ENCODE data around the gene ZNF546.
"Not testable (repeated sequence)": the region's sequence is repeated elsewhere in the genome, so short reads cannot be mapped to it uniquely, and the experiment has no call there.

The ZNF546 gene

DNA sequence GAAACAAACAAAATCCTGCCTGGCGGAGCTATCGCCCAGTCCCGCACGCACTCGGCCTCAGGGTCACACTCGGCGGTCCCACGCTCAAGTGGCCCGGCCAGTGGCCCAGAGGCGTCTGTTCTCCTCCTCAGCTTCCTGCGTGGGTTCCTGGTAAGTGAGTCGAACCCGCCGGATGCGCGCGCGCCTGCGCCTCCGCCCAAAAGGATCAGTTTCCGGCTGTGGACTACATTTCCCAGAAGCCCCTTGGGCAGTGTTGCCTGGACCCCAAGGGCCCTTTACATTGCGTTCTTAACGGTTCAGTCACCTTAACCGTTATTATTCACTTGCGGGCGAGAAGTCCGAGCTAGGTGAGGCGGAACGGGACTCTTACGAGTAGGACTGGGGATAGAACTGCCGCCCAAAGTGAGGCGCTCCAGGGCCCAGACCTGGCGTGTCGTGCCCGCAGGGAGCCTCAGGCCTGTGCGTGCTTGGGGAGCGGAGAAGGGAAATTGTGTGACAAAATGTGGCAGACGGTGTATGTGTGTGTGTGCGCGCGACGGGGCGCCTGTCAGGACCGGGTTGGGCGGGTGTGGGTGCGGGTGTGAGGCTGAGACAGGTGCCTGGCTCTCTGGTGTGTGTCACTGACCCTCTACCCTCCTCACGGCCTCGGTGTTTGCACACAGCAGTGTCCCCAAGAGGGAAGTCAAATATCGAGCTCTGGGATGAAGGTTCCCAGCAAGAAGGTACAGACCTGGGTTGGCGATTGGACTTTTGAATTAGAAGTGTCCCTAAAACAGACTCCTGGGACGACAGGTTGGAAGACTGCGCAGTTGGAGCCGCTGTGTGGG is at the start of gene ZNF546:
Gene ZNF546, plus strand, starts transcription at position 250 of the 827 bp plus-strand sequence. CDS start 1,267 bp downstream, outside the sequence.
- DNase-seq = peak; percentile 59

DNA sequence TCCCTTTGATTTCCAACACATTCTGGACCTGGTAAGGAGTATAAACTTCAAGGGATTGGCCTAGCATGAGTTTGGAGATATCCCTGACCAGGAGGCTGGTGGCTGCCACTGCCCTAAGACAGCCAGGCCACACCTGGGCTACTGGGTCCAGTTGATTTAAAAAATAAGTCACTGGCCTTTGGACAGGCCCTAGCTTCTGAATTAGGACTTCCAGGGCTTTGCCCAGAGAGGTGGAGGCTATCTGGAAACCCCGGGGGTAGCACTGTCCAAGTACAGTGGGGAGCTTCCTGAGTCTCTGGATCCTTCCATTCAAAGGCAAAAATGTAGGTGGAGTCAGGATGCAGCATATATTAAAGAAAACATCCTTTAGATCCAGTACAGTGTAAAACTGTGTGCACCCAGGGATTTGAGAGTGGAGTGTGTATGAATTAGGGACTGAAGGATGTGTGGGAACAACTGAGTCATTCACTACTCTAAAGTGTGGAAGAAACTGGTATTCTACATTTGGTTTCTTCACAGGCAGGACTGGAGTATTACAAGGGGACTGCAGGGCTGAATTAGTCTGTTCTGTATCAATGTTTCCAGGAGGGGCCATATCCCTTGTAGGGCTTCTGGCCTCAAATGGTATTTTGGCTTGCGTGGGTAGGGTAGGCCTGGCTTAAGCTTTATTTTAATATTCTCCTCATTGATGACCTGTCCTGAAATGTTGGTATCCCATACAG is 47.7 kb upstream of the ZNF546 start:
- DNase-seq = no peak

DNA sequence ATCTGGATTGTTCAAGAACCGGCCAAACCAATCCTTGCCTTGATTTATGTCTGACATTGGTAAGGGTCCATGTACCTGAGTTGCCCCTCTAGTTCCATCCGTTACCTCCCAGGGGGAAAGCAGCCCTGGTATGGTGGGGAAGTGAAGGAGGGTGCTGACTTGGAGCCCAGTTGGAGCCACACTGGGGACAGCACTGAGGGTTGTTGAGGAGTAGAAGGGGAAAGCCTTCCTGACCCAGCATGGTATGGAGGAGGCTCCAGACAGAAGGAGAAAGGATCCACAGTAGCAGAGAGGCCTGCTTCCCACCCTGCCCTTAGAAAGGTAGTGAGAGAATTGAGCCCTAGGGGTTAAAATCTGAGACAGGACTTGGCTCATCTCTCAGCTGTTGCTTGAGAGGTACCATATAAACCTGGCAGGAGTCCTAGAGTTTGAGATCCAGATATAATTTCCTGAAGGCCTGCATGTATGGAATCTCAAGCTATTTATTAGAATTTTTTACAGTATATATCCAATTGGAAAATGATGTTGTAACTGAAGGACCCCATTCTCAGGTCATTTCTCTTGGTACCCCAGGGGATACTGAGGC is 45.7 kb upstream of the ZNF546 start:
- DNase-seq = no peak

DNA sequence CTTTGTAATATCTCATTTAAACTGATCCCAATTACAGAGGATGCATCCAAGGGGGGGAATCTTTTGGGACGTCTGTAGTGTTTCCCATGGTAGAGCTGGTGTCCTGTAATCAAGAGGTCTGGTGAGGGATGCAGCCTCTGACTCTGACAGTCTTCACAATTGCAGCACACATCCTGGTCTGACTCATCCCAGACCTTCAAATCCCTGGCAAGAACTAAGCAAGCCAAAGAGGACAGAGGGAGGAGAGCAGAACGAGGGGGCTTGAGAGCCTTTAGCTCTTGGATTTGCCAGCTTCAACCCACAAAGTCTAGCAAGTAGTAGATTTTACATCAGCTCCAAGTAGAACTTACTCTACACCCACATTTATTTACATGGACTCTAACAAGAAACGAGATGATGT is 45.2 kb upstream of the ZNF546 start:
- DNase-seq = no peak

DNA sequence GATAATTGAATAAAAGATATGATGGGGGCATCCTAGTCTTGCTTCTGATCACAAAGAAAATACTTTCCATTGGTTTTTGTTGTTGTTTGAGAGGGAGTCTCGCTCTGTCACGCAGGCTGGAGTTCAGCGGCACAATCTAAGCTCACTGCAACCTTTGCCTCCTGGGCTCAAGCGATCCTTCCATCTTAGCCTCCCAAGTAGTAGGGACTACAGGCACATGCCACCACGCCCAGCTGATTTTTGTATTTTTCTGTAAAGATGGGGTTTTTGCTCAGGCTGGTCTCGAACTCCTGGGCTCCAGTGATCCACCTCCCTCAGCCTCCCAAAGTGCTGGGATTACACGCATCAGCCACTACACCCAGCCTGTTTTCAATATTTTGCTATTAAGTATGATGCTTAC is 42.9 kb upstream of the ZNF546 start:
- DNase-seq = no peak

DNA sequence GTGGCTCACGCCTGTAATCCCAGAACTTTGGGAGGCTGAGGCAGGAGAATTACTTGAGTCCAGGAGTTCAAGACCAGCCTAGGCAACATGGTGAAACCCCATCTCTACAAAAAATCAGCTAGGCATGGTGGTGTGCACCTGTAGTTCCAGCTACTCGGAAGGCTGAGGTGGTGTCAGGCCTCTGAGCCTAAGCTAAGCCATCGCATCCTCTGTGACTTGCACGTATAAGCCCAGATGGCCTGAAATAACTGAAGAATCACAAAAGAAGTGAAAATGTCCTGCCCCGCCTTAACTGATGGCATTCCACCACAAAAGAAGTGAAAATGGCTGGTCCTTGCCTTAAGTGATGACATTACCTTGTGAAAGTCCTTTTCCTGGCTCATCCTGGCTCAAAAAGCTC is 39.0 kb upstream of the ZNF546 start:
- not testable (repeated sequence) for DNase-seq

DNA sequence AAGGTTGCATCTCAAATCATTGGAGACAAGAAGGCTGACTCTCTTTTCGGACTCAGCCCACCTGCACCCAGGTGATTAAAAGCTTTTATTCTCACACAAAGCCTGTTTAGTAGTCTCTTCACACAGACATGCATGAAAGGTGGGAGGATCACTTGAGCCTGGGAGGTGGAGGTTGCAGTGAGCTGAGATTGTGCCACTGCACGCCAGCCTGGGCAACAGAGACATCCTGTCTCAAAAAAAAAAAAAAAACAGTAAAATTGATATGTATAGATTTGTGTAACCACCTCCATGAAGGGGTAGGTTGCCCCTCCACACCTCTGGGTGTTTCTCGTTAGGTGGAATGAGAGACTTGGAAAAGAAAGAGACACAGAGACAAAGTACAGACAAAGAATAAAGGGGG is 37.9 kb upstream of the ZNF546 start:
- DNase-seq = not testable (repeated sequence)

DNA sequence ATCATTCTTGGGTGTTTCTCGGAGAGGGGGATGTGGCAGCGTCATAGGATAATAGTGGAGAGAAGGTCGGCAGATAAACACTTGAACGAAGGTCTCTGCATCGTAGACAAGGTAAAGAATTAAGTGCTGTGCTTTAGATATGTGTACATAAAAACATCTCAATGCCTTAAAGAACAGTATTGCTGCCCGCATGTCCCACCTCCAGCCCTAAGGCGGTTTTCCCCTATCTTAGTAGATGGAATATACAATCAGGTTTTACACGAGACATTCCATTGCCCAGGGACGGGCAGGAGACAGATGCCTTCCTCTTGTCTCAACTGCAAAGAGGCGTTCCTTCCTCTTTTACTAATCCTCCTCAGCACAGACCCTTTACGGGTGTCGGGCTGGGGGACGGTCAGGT is 37.5 kb upstream of the ZNF546 start:
- DNase-seq = not testable (repeated sequence)

DNA sequence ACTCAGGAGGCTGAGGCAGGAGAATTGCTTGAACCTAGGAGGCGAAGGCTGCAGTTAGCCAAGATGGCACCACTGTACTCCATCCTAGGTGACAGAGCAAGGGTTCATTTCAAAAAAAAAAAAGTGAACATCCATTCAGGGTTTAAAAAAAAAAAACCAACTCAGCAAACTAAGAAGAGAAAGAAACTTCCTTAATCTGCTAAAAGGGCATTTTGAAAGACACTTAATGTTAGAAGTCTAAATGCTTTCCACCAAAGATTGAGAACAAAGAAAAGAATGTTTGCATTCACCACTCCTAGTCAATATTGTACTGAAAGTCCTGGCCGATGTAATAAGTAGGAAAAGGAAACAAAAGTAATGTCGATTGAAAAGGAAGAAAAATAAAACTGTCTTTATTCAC is 33.0 kb upstream of the ZNF546 start:
- DNase-seq = no peak

DNA sequence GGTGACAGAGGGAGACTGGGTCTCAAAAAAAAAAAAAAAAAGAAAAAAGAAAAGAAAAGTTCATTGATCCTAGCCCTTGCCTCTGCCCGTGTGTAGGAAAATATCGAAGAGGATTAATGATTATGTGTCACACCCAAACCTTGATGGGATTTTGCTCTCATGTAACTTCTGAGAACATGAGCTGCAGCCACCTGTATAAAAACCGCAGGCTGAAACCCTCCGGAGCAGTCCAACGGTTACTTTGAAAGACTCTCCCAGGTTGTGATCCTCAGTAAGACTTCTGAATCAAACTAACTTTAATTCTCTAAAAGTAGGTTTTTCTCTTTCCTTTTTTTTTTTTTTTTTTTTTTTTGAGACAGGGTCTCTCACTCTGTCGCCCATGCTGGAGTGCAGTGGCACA is 30.2 kb upstream of the ZNF546 start:
- DNase-seq = no peak

DNA sequence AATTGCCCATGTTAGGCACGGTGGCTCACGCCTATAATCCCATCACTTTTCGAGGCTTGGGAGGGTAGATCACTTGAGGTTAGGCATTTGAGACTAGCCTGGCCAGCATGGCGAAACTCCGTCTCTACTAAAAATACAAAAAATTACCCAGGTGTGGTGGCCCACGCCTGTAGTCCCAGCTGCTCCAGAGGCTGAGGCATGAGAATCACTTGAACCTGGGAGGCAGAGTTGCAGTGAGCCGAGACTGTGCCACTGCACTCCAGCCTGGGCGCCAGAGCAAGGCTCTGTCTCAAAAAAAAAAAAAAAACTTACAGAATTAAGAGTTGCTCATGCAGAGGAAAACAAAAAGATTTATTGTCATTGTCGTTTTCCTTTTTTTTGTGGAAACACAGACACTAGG is 29.3 kb upstream of the ZNF546 start:
- DNase-seq = no peak

DNA sequence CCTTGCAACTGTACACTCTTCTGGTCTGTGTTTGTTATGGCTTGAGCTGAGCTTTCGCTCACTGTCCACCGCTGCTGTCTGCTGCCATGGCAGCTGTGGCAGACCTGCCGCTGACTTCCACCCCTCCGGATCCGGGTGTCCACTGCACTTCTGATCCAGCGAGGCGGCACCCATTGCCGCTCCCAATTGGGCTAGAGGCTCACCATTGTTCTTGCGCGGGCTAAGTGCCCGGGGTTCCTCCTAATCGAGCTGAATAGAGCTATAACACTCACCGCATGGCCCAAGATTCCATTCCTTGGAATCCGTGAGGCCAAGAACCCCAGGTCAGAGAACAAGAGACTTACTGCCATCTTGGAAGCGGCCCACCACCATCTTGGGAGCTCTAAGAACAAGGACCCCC is 28.1 kb upstream of the ZNF546 start:
- no peak for DNase-seq

DNA sequence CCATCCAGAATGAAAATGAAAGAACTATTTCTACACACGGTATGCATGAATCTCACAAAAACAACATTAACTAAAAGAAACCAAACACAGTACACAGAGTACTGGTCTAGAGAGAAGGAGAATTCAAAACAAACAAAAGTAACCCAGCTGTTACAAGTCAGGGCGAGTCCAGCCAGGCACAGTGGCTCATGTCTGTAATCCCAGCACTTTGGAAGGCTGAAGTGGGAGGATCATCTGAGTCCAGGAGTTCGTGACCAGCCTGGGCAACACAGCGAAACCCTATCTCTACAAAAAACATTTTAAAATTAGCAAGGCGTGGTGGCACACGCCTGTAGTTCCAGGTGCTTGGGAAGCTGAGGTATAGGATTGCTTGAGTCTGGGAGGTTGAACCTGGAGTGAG is 27.6 kb upstream of the ZNF546 start:
- DNase-seq = no peak

DNA sequence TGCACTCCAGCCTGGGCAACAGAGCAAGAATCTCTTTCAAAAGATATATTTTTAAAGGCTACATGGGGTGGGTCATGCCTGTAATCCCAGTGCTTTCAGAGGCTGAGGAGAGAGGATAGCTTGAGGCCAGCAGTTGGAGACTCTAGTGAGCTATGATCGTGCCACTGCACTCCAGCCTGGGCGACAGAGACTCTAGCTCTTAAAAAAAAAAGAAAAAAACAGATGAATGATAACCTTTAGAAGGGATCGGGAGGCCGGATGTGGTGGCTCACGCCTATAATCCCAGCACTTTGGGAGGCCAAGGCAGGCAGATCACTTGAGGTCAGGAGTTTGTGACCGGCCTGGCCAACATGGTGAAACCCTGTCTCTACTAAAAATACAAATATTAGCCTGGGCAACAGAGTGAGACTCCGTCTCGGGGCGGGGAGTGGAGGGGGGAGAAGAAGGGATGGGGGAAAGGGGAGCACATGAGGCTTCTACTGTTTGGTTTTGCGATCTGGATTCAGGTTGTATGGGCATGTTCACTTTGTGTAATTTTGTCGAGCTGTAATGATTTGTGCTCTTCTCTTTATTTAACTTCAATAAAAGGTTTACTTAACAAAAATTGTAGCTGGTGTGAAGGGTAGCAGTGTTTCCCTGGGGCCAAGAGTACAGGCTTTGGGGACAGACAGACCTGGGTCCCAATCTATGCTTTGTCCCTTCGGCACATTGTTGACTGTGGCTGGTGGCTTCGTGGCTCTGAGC is 27.0 kb upstream of the ZNF546 start:
- no peak for DNase-seq

DNA sequence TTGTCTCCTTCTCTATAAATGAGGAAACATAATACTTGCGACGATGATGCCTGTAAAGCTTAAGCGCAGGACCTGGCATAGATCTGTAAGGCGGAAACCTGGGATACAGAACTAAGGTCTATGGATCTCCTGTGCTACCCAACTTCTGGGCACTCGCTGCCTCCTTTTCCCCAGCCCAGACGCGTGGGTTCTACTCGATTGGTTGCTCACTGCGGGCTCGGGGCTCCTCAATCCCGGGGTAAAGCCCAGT is 26.5 kb upstream of the ZNF546 start:
- no peak for DNase-seq

DNA sequence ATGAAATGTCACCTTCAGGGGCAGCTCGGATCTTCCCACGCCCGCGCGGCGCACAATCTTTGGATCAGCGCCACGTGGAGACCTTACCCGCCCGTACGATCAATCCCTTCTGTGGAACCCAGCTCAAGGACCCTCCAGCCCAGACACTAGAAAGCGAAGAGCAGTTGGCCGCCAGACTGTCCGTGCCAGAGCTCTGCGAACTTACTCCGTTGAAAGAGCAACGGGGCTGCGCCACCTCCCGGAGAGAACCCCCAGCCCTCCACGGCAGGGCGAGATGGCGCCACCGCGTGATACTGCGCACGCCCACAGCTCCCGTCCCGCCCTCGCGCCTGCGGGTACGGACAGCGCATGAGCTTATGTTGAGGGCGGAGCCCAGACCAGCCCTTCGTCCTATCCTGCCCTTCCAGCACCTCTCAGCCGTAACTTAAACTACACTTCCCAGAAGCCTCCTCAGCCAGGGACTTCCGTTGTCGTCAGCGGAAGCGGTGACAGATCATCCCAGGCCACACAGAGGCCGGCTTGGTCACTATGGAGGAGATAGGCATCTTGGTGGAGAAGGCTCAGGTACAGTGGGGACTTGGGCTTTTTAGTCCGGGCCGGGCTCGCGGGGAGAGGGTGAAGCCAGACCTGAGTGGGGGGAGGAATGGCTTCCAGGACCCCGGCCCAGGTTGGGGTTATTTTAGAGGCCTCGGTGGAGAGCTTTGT is 26.0 kb upstream of the ZNF546 start, which contains the start of gene PSMC4:
Gene PSMC4, plus strand, starts transcription at position 491 of the 705 bp plus-strand sequence. Its CDS starts 38 bp downstream, at position 529.
- peak; percentile 87 for DNase-seq

DNA sequence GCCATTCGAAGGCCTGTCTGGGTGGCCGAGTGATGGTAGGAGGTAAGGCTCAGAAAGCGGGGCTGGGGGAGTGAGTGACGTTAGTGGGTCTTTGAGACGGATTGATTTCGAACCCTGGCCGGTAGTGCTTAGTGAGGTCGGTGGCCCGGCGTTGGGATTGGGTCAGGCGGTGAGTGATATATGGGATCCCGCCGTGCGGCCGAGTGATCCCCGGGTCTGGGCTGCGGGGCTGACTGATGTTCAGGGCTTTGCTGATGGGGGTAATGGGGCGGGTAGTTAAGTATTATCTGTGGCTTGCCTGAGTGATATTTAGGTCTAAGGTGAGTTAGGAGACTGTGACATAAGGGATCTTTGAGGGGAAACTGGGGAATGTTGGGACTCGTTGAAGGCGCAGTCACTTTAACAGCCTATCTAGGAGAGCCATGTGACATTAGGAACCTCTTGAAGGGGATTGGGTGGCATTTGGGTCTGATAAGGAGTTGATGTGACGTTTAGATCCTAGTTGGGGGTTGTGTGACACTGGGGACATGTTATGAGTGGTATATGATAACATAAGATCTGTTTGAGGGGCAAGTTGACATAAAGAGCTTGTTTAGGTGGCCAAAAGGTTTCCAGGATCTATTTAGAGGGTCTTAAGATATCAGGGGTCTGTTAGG is 25.4 kb upstream of the ZNF546 start:
- DNase-seq = no peak

DNA sequence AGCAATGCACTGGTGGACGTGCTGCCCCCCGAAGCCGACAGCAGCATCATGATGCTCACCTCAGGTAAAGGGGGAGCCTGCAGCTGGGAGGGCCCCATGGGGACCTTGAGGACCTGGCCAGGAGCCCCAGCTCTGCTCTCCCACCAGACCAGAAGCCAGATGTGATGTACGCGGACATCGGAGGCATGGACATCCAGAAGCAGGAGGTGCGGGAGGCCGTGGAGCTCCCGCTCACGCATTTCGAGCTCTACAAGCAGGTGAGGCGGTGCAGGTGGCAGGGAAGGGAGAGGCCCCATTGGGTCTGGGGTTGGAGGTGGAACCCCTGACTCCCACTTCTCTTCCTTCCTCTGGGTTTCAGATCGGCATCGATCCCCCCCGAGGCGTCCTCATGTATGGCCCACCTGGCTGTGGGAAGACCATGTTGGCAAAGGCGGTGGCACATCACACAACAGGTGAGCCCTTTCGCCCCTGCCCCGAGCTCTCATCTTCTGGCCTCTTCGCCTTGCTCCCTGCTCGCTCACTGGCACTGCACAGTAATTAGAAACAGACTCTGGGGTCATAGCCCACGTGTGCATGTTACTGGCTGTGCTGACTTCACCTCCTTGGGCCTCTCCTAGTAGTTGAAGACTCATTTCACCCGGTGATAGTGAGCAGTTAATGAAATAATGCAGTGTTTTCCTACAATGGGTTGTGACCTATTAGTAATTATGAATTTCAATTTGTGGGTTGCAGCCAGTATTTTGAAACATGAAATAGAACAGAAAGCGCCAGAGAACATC is 22.3 kb upstream of the ZNF546 start:
- no peak for DNase-seq

DNA sequence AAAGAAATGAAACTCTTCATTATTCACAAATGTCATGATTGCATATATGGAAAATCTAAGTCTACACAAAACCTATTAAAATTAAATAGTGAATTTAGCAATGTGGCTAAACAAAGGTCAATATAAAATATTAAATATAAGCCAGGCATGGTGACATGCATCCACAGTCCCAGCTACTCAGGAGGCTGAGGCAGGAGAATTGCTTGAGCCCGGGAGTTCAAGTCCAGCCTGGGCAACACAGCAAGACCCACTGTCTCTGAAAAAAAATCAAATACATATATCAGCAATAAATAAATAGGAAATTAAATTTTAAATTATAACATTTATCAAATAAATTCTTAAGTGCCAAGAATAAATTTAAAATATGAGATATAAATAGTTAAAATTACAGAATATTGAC is 14.0 kb upstream of the ZNF546 start:
- no peak for DNase-seq

DNA sequence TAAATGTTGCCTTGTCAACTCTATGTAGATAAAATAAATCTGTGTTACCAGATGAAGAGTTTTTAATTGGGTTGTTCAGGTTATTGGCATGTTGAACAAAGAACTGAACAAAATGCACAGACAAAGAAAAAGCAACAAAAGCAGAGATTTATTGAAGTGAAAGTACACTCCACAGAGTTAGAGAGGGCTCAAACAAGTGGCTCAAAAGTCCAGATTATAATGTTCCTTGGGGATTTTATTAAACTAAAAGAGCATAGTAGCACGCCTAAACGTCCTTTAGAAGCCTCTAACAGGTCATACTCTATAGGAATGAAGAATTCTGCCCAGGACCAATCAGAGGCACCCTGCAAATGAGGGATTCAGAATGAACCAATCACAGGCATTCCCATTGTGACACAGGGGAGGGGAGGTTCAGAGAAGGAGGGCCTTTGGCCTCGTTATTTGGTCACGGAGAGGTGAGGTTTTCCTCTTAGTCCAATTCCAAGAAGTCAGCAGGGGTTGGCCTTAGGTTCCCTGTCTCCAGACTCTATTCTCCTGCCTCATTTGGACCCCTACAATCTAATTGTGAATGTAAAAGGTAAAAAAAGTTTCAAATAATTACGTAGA is 13.1 kb upstream of the ZNF546 start:
- no peak for DNase-seq

DNA sequence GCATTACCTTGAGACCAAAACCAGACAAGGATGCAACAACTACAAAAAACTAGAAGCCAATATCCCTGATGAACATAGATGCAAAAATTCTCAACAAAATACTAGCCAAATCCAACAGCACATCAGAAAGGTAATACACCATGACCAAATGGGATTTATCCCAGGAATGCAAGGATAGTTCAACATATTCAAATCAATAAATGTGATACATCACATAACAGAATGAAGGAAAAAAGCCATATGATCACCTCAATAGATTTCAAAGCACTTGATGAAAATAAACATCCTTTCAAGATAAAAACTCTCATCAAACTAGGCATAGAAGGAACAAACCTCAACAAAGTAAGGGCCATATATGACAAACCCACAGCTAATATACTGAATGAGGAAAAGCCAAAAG is 10.2 kb upstream of the ZNF546 start:
- DNase-seq = no peak

Data from cortex of kidney (tissue), 1 donor.